Measurements from ENCODE around the gene MRNIP.

Gene MRNIP

DNA sequence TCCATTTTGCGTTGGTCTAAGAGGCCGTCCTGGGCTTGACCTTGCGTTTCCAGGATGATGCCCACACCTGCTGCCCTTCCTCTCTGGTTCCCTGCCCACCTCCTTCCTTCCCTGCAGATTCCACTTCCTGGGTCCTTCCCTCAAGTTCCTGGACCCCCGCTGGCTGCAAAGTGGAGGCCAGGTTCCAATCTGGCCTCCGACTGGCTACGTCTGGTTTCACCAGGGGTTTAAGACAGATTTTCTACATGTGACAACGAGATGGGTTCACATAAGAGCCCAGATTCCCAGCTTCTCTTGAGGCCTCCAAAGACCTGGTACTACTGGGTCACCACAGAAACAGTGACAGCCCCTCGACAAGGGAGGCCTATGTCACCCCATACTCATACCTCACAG, 54.1 kb downstream of the MRNIP start:
- peaks cover 18% of the 10 kb centered on the region for H3K36me3 ChIP-seq (ENCODE audit: insufficient read depth, low read length)

DNA sequence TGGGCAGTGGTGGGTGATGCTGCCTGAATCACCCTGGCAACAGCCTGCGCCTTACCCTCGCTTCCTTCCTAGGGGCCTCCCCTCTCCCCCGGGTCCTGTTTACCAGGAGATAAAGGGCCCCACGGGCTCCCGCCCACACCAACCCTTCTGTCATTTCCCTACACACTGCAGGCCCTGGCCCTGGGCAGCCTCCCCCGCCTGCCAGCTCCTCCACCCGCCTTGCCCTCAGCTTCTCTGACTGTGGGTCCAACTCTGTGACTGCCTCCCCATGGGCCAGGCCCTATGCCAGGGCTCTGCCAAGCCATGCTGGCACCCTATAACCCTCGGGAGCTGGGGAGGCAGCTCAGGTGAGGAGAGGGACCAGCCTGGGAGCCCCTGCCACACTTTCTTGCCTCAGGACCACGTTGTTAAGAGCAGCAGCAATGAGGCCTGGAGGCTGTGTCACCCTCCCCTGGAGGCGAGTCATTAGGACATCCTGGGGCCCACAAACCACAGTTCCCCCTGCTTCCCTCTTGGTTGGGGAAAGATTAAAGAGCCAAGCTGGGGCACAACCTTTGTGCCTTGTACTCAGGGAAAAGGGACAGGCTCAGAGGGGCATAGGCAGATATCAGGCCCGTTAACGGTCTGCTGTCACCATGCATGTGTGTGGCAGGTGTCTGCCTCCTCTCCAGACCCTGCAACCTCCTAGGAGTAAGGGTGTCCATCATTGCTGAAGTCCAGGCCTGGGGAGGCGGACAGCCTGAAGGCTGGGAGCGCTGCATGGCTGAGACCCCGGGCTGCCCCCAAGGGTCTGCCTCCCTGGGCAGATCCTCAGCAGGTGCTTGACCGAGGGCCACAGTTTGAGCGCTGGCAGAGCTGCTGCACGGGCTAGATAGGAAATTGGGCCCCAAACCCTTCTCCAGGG, 54.7 kb downstream of the MRNIP start:
- Histone ChIP-seq H3K27ac (ENCODE audit: low read depth, low read length) (no peak overlapping the region), H3K9ac (ENCODE audit: low read length) (no peak overlapping the region), H3K4me3 (ENCODE audit: low read depth in 1 of 2, low read length in 2 of 2) (no peak overlapping the region)

More for the DNA sequence above, 54.1 kb downstream of the MRNIP start:
- Histone ChIP-seq H3K4me3 (ENCODE audit: low read depth in 1 of 2, low read length in 2 of 2) (peak overlapping the region in 1 of 2 donors; percentile 60), H3K9me3 (ENCODE audit: low read length) (no peaks in the 10 kb centered on the region), H3K4me1 (ENCODE audit: insufficient read depth, low read length) (peaks cover 32% of the 10 kb centered on the region), H3K27ac (ENCODE audit: low read depth, low read length) (no peak overlapping the region), H3K9ac (ENCODE audit: low read length) (peak overlapping the region; percentile 54), H3K27me3 (ENCODE audit: control insufficient read depth in 1 of 2, insufficient read depth in 2 of 2, low read length in 2 of 2) (no peaks in the 10 kb centered on the region)

GRCh38 chr5:179802950-179803562, 55.6 kb downstream of the MRNIP start:
- H3K9ac ChIP-seq (ENCODE audit: low read length) = no peak overlapping the region
- no peak overlapping the region for H3K4me3 ChIP-seq (ENCODE audit: low read depth in 1 of 2, low read length in 2 of 2)
- no peaks in the 10 kb centered on the region for H3K9me3 ChIP-seq (ENCODE audit: low read length)
- H3K27me3 ChIP-seq (ENCODE audit: control insufficient read depth in 1 of 2, insufficient read depth in 2 of 2, low read length in 2 of 2) = no peaks in the 10 kb centered on the region
- peaks cover 33% of the 10 kb centered on the region for H3K36me3 ChIP-seq (ENCODE audit: insufficient read depth, low read length)
- no peak overlapping the region for H3K27ac ChIP-seq (ENCODE audit: low read depth, low read length)
- H3K4me1 ChIP-seq (ENCODE audit: insufficient read depth, low read length) = peaks cover 32% of the 10 kb centered on the region

More for the DNA sequence above, 54.7 kb downstream of the MRNIP start:
- Histone ChIP-seq H3K4me1 (ENCODE audit: insufficient read depth, low read length) (peaks cover 32% of the 10 kb centered on the region), H3K27me3 (ENCODE audit: control insufficient read depth in 1 of 2, insufficient read depth in 2 of 2, low read length in 2 of 2) (no peaks in the 10 kb centered on the region), H3K36me3 (ENCODE audit: insufficient read depth, low read length) (peaks cover 25% of the 10 kb centered on the region), H3K9me3 (ENCODE audit: low read length) (no peaks in the 10 kb centered on the region)

DNA sequence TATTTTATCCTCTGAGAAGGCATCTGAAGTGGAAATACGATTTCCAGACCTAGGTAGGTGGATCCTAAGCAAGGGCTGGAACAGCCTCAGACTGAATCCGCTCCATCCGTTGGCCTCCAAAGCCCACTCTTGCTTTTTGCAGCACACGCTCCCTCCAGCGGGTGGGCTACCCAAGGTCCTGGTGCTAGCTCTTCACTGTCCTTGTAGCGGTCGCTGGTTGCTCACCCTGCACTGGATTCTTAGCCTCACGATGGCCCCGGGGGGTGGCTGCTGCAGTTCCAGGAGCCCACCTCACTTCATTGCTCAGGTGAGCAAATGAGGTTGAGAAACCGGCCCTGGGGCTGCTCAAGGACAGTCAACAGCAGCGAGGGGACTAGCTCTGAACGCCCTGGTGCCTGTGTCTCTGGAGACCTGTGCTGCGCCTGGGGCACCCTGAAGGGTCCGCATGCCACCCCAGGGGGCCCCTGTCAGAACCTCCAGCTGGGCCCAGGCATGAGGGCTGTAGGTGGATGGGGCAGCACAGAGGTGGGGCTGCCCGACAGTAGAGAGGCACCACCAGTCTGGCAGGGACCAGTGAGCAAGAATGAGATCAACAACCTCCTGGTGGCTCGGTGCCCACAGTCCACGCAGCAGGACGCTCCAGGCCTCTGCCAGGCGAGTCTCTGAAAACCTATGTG, 56.3 kb downstream of the MRNIP start:
- Histone ChIP-seq H3K27ac (ENCODE audit: low read depth, low read length) (no peak overlapping the region), H3K4me1 (ENCODE audit: insufficient read depth, low read length) (peaks cover 32% of the 10 kb centered on the region)

DNA sequence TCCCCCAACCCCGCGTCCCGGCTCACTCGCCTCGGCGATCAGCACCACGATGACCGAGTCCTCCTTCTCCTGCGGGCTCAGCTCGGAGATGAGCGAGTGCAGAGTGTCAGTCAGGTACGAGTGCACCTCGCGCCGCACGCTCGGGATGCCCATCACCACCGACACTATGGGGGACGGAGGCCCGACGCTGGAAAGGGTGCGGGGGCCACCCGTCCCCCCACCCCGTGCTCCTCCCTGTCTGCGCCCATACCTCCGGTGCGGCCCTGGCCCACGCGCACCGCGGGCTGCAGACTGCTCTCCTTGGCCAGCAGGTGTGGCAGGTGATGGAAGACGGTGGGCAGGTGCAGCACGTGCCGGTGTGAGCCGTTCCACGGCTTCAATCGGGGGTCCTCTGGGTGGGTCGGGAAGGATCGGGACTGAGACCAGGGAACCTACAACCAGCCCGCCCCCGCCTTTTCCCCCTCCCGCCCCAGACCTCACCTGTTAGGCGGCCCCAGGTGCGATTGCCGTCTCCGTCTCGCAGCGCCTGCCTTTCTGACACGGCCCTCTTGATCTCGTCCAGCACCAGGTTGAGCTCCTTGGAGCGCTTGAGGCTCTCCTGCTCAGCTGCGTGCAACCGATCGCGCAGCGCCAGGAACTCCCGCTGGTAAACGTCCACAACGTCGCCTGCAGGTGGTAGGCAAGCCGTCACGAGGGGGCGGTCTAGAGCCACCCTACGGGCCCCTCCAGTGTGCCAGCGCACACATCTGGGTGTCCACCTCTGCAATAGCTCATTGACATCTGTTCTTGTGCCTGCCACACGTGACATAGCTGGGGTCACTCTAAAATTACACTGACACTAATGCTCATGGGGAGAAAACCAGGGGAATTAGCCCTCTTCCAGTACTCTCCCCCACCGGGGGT, 57.1 kb downstream of the MRNIP start:
- Histone ChIP-seq H3K4me3 (ENCODE audit: low read depth in 1 of 2, low read length in 2 of 2) (no peak overlapping the region), H3K27me3 (ENCODE audit: control insufficient read depth in 1 of 2, insufficient read depth in 2 of 2, low read length in 2 of 2) (no peaks in the 10 kb centered on the region), H3K27ac (ENCODE audit: low read depth, low read length) (no peak overlapping the region), H3K9me3 (ENCODE audit: low read length) (no peaks in the 10 kb centered on the region), H3K9ac (ENCODE audit: low read length) (no peak overlapping the region), H3K4me1 (ENCODE audit: insufficient read depth, low read length) (peaks cover 37% of the 10 kb centered on the region), H3K36me3 (ENCODE audit: insufficient read depth, low read length) (peaks cover 35% of the 10 kb centered on the region)

More for the DNA sequence above, 56.3 kb downstream of the MRNIP start:
- Histone ChIP-seq H3K9ac (ENCODE audit: low read length) (no peak overlapping the region), H3K9me3 (ENCODE audit: low read length) (no peaks in the 10 kb centered on the region), H3K27me3 (ENCODE audit: control insufficient read depth in 1 of 2, insufficient read depth in 2 of 2, low read length in 2 of 2) (no peaks in the 10 kb centered on the region), H3K4me3 (ENCODE audit: low read depth in 1 of 2, low read length in 2 of 2) (no peak overlapping the region), H3K36me3 (ENCODE audit: insufficient read depth, low read length) (peaks cover 35% of the 10 kb centered on the region)

DNA sequence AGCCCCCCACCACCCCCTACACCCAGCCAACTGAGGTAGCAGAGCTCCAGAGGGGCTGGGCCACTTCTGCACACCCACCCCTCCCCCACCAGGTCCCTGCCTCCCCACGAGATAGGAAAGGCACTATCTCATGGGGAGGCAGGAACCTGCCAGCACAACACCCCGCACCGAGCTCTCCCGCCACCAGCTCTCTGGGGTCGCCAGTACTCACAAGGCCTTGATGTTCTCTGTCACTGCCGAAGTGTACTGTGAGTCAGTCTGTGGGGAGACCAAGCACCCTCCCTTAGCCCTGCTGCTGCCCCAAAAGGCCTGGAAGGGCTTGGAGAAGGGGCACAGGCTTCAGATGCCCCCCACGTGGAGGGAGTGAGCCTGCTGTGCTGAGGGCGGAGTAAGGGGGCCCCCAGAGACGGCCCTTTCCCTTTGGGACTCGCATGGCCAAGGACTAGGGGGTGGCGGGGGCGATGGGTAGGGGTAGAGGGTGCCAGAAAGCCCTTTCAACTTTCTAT, 57.9 kb downstream of the MRNIP start:
- Histone ChIP-seq H3K4me3 (ENCODE audit: low read depth in 1 of 2, low read length in 2 of 2) (no peak overlapping the region), H3K9me3 (ENCODE audit: low read length) (no peaks in the 10 kb centered on the region), H3K4me1 (ENCODE audit: insufficient read depth, low read length) (peaks cover 37% of the 10 kb centered on the region), H3K27me3 (ENCODE audit: control insufficient read depth in 1 of 2, insufficient read depth in 2 of 2, low read length in 2 of 2) (no peaks in the 10 kb centered on the region), H3K27ac (ENCODE audit: low read depth, low read length) (no peak overlapping the region), H3K9ac (ENCODE audit: low read length) (no peak overlapping the region), H3K36me3 (ENCODE audit: insufficient read depth, low read length) (peaks cover 35% of the 10 kb centered on the region)

DNA sequence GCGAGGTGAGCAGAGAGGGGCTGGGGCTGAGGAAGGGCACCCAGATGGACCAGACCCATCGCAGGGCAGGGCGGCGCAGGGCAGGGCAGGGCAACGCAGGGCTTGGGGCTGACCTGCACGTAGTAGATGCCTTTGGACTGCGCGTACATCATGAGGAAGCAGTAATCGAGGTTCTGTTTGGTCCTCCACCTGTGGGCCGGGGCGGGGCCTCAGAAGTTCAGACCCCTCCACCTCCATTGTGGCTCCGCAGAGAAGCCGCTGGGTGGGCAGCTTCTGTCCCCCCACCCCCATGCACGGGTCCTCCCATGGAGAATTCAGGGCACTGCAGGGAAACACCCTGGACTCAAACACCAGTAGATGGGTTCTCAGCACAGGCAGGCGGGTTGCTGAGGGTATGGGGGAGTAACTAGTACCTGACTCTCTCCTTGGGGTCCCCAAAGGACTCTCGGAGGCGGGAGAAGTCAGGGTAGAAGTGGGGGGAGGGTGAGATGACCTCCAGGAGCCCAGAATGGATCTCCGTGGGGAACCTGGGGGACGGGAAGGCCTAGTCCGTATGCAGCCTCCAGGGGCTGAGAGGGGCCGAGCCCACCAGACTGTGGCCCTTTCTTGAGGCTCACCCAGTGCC, 58.4 kb downstream of the MRNIP start:
- peaks cover 35% of the 10 kb centered on the region for H3K36me3 ChIP-seq (ENCODE audit: insufficient read depth, low read length)
- H3K27ac ChIP-seq (ENCODE audit: low read depth, low read length) = no peak overlapping the region
- no peaks in the 10 kb centered on the region for H3K27me3 ChIP-seq (ENCODE audit: control insufficient read depth in 1 of 2, insufficient read depth in 2 of 2, low read length in 2 of 2)
- H3K9ac ChIP-seq (ENCODE audit: low read length) = no peak overlapping the region
- H3K4me3 ChIP-seq (ENCODE audit: low read depth in 1 of 2, low read length in 2 of 2) = no peak overlapping the region
- H3K4me1 ChIP-seq (ENCODE audit: insufficient read depth, low read length) = peaks cover 40% of the 10 kb centered on the region
- no peaks in the 10 kb centered on the region for H3K9me3 ChIP-seq (ENCODE audit: low read length)

- no peaks in the 10 kb centered on the region for H3K9me3 ChIP-seq (ENCODE audit: low read length)
Measured at GRCh38 chr5:179799644-179799973, 59.0 kb downstream of the MRNIP start.

GRCh38 chr5:179798771-179799643, 59.6 kb downstream of the MRNIP start:
- Histone ChIP-seq H3K9ac (ENCODE audit: low read length) (no peak overlapping the region), H3K27ac (ENCODE audit: low read depth, low read length) (no peak overlapping the region), H3K4me3 (ENCODE audit: low read depth in 1 of 2, low read length in 2 of 2) (no peak overlapping the region), H3K4me1 (ENCODE audit: insufficient read depth, low read length) (peaks cover 36% of the 10 kb centered on the region), H3K27me3 (ENCODE audit: control insufficient read depth in 1 of 2, insufficient read depth in 2 of 2, low read length in 2 of 2) (no peaks in the 10 kb centered on the region), H3K9me3 (ENCODE audit: low read length) (no peaks in the 10 kb centered on the region), H3K36me3 (ENCODE audit: insufficient read depth, low read length) (peaks cover 35% of the 10 kb centered on the region)

More at GRCh38 chr5:179799644-179799973, 59.0 kb downstream of the MRNIP start:
- peaks cover 36% of the 10 kb centered on the region for H3K4me1 ChIP-seq (ENCODE audit: insufficient read depth, low read length)
- no peak overlapping the region for H3K9ac ChIP-seq (ENCODE audit: low read length)
- H3K36me3 ChIP-seq (ENCODE audit: insufficient read depth, low read length) = peaks cover 35% of the 10 kb centered on the region
- no peak overlapping the region for H3K4me3 ChIP-seq (ENCODE audit: low read depth in 1 of 2, low read length in 2 of 2)
- H3K27ac ChIP-seq (ENCODE audit: low read depth, low read length) = no peak overlapping the region
- H3K27me3 ChIP-seq (ENCODE audit: control insufficient read depth in 1 of 2, insufficient read depth in 2 of 2, low read length in 2 of 2) = no peaks in the 10 kb centered on the region

Measured in muscle layer of colon (tissue), 2 donors.